ENCODE measurements around the gene ZNF771. TPM values are rescaled to one million over a fixed set of nuclear protein-coding genes. Genes with fewer than 3 reads are reported as not detected.

The ZNF771 gene
- total and polyA plus RNA-seq, 2 experiments from 2014 or later, result 10.8 to 12.0 TPM

Small RNA genes lying within 50 kb of the gene (small RNA-seq; reads per million reads assigned to genes)
- gene RF00019 (ENCODE audit: low replicate concordance) (not detected), gene RF00406 (ENCODE audit: low replicate concordance) (0.55 reads per million, percentile 38 among the genes with 10 or more reads in this experiment)

Other genes with a start within 250 kb of the ZNF771 start
- gene CORO1A, start 224.0 kb upstream of the ZNF771 start, total RNA-seq (2014; rRNA removed; shearing (Covaris generic)), result 17.9 and 23.5 TPM in 2 replicates
- gene CORO1A, start 224.0 kb upstream of the ZNF771 start, polyA plus RNA-seq (2016; fragmentation: Nextera tagmentation; extraction: Ambion mirVana), result 10.2 and 13.8 TPM in 2 replicates
- gene BOLA2B, start 213.9 kb upstream of the ZNF771 start, total RNA-seq (2014; rRNA removed; shearing (Covaris generic)), result 335 and 350 TPM in 2 replicates
- 659 and 682 TPM in 2 replicates for gene BOLA2B, start 213.9 kb upstream of the ZNF771 start, polyA plus RNA-seq (2016; fragmentation: Nextera tagmentation; extraction: Ambion mirVana)
- gene SLX1A, start 213.7 kb upstream of the ZNF771 start, total RNA-seq (2014; rRNA removed; shearing (Covaris generic)), result 27.3 and 29.5 TPM in 2 replicates
- gene SLX1A, start 213.7 kb upstream of the ZNF771 start, polyA plus RNA-seq (2016; fragmentation: Nextera tagmentation; extraction: Ambion mirVana), result 97.5 and 112 TPM in 2 replicates
- gene SULT1A3, start 208.4 kb upstream of the ZNF771 start, total RNA-seq (2014; rRNA removed; shearing (Covaris generic)), result 2.8 and 11.2 TPM in 2 replicates
- 17.4 and 19.5 TPM in 2 replicates for gene SULT1A3, start 208.4 kb upstream of the ZNF771 start, polyA plus RNA-seq (2016; fragmentation: Nextera tagmentation; extraction: Ambion mirVana)
- 2.2 and 7.6 TPM in 2 replicates for gene NPIPB13, start 159.1 kb upstream of the ZNF771 start, total RNA-seq (2014; rRNA removed; shearing (Covaris generic))
- gene NPIPB13, start 159.1 kb upstream of the ZNF771 start, polyA plus RNA-seq (2016; fragmentation: Nextera tagmentation; extraction: Ambion mirVana), result 5.7 and 7.5 TPM in 2 replicates
- gene CD2BP2, start 52.3 kb upstream of the ZNF771 start, total RNA-seq (2014; rRNA removed; shearing (Covaris generic)), result 33.9 and 38.7 TPM in 2 replicates
- 21.0 and 23.1 TPM in 2 replicates for gene CD2BP2, start 52.3 kb upstream of the ZNF771 start, polyA plus RNA-seq (2016; fragmentation: Nextera tagmentation; extraction: Ambion mirVana)
- gene TBC1D10B, start 37.1 kb upstream of the ZNF771 start, total RNA-seq (2014; rRNA removed; shearing (Covaris generic)), result 19.6 and 30.8 TPM in 2 replicates
- 13.3 TPM in 2 replicates for gene TBC1D10B, start 37.1 kb upstream of the ZNF771 start, polyA plus RNA-seq (2016; fragmentation: Nextera tagmentation; extraction: Ambion mirVana)
- not detected in 2 replicates for gene MYL11, start 32.8 kb upstream of the ZNF771 start, total RNA-seq (2014; rRNA removed; shearing (Covaris generic))
- 3.5 and 7.3 TPM in 2 replicates for gene MYL11, start 32.8 kb upstream of the ZNF771 start, polyA plus RNA-seq (2016; fragmentation: Nextera tagmentation; extraction: Ambion mirVana)
- gene SEPTIN1, start 25.0 kb upstream of the ZNF771 start, total RNA-seq (2014; rRNA removed; shearing (Covaris generic)), result 0.21 and 0.35 TPM in 2 replicates
- gene SEPTIN1, start 25.0 kb upstream of the ZNF771 start, polyA plus RNA-seq (2016; fragmentation: Nextera tagmentation; extraction: Ambion mirVana), result 3.3 and 3.9 TPM in 2 replicates
- gene ZNF48, start 12.2 kb upstream of the ZNF771 start, total RNA-seq (2014; rRNA removed; shearing (Covaris generic)), result 37.9 and 44.3 TPM in 2 replicates
- gene ZNF48, start 12.2 kb upstream of the ZNF771 start, polyA plus RNA-seq (2016; fragmentation: Nextera tagmentation; extraction: Ambion mirVana), result 4.8 and 6.2 TPM in 2 replicates
- 46.1 and 54.1 TPM in 2 replicates for gene DCTPP1, start 22.4 kb downstream of the ZNF771 start, total RNA-seq (2014; rRNA removed; shearing (Covaris generic))
- 51.7 and 58.3 TPM in 2 replicates for gene DCTPP1, start 22.4 kb downstream of the ZNF771 start, polyA plus RNA-seq (2016; fragmentation: Nextera tagmentation; extraction: Ambion mirVana)
- gene SEPHS2, start 38.3 kb downstream of the ZNF771 start, total RNA-seq (2014; rRNA removed; shearing (Covaris generic)), result 35.2 and 43.0 TPM in 2 replicates
- 27.3 and 29.7 TPM in 2 replicates for gene SEPHS2, start 38.3 kb downstream of the ZNF771 start, polyA plus RNA-seq (2016; fragmentation: Nextera tagmentation; extraction: Ambion mirVana)
- 0.07 TPM in 1 of 2 replicates, not detected in the other for gene ITGAL, start 65.1 kb downstream of the ZNF771 start, total RNA-seq (2014; rRNA removed; shearing (Covaris generic))
- 0.05 and 0.43 TPM in 2 replicates for gene ITGAL, start 65.1 kb downstream of the ZNF771 start, polyA plus RNA-seq (2016; fragmentation: Nextera tagmentation; extraction: Ambion mirVana)
- 34.6 and 43.0 TPM in 2 replicates for gene ZNF768, start 119.0 kb downstream of the ZNF771 start, total RNA-seq (2014; rRNA removed; shearing (Covaris generic))
- 8.3 and 8.5 TPM in 2 replicates for gene ZNF768, start 119.0 kb downstream of the ZNF771 start, polyA plus RNA-seq (2016; fragmentation: Nextera tagmentation; extraction: Ambion mirVana)
- gene ZNF747, start 127.3 kb downstream of the ZNF771 start, total RNA-seq (2014; rRNA removed; shearing (Covaris generic)), result 10.8 and 12.6 TPM in 2 replicates
- 3.0 and 4.2 TPM in 2 replicates for gene ZNF747, start 127.3 kb downstream of the ZNF771 start, polyA plus RNA-seq (2016; fragmentation: Nextera tagmentation; extraction: Ambion mirVana)
- 10.7 and 12.9 TPM in 2 replicates for gene ZNF764, start 150.8 kb downstream of the ZNF771 start, total RNA-seq (2014; rRNA removed; shearing (Covaris generic))
- gene ZNF764, start 150.8 kb downstream of the ZNF771 start, polyA plus RNA-seq (2016; fragmentation: Nextera tagmentation; extraction: Ambion mirVana), result 5.6 and 6.0 TPM in 2 replicates
- gene ZNF688, start 164.1 kb downstream of the ZNF771 start, total RNA-seq (2014; rRNA removed; shearing (Covaris generic)), result 1.3 and 4.0 TPM in 2 replicates
- gene ZNF688, start 164.1 kb downstream of the ZNF771 start, polyA plus RNA-seq (2016; fragmentation: Nextera tagmentation; extraction: Ambion mirVana), result 4.4 and 6.2 TPM in 2 replicates
- gene ZNF785, start 178.1 kb downstream of the ZNF771 start, total RNA-seq (2014; rRNA removed; shearing (Covaris generic)), result 7.1 and 7.5 TPM in 2 replicates
- gene ZNF785, start 178.1 kb downstream of the ZNF771 start, polyA plus RNA-seq (2016; fragmentation: Nextera tagmentation; extraction: Ambion mirVana), result 4.9 and 5.4 TPM in 2 replicates
- 13.4 and 16.7 TPM in 2 replicates for gene ZNF689, start 202.8 kb downstream of the ZNF771 start, total RNA-seq (2014; rRNA removed; shearing (Covaris generic))
- 5.3 and 5.9 TPM in 2 replicates for gene ZNF689, start 202.8 kb downstream of the ZNF771 start, polyA plus RNA-seq (2016; fragmentation: Nextera tagmentation; extraction: Ambion mirVana)
- 4.6 and 8.9 TPM in 2 replicates for gene PRR14, start 243.4 kb downstream of the ZNF771 start, total RNA-seq (2014; rRNA removed; shearing (Covaris generic))
- gene PRR14, start 243.4 kb downstream of the ZNF771 start, polyA plus RNA-seq (2016; fragmentation: Nextera tagmentation; extraction: Ambion mirVana), result 12.7 and 13.0 TPM in 2 replicates